ENCODE results near the gene ZDHHC8. TPM values are rescaled to one million over a fixed set of nuclear protein-coding genes. Genes with fewer than 3 reads are reported as not detected.

The ZDHHC8 gene, protein sequence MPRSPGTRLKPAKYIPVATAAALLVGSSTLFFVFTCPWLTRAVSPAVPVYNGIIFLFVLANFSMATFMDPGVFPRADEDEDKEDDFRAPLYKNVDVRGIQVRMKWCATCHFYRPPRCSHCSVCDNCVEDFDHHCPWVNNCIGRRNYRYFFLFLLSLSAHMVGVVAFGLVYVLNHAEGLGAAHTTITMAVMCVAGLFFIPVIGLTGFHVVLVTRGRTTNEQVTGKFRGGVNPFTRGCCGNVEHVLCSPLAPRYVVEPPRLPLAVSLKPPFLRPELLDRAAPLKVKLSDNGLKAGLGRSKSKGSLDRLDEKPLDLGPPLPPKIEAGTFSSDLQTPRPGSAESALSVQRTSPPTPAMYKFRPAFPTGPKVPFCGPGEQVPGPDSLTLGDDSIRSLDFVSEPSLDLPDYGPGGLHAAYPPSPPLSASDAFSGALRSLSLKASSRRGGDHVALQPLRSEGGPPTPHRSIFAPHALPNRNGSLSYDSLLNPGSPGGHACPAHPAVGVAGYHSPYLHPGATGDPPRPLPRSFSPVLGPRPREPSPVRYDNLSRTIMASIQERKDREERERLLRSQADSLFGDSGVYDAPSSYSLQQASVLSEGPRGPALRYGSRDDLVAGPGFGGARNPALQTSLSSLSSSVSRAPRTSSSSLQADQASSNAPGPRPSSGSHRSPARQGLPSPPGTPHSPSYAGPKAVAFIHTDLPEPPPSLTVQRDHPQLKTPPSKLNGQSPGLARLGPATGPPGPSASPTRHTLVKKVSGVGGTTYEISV
- total RNA-seq, result 51.6 TPM
- long read RNA-seq, partial matches to known transcripts, result 13 of 69 reads
- long read RNA-seq, other reads (novel, unspliced or antisense), result 56 of 69 reads

DNA sequence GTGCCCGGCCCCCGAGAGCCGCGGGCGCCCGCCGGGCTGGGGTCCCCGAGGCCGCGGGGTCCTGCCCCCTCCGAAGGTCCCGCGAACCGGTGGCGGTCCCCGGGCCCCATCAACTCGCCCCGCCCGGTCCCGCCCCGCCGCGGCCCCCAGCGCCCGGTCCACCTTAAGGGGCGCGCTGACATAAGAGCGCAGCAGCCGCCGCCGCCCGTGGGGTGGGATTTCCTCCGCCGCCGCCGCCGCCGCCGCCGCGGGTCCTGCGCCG is at the start of gene ZDHHC8:
Gene ZDHHC8 (plus strand): TSS at position 208 of the 262 bp plus-strand sequence. CDS start 144 bp downstream, outside the sequence.
- ATAC-seq (peak; percentile 66), DNase-seq (peak; percentile 71)
- intact Hi-C loops (cut with micrococcal nuclease), result no loop called here

DNA sequence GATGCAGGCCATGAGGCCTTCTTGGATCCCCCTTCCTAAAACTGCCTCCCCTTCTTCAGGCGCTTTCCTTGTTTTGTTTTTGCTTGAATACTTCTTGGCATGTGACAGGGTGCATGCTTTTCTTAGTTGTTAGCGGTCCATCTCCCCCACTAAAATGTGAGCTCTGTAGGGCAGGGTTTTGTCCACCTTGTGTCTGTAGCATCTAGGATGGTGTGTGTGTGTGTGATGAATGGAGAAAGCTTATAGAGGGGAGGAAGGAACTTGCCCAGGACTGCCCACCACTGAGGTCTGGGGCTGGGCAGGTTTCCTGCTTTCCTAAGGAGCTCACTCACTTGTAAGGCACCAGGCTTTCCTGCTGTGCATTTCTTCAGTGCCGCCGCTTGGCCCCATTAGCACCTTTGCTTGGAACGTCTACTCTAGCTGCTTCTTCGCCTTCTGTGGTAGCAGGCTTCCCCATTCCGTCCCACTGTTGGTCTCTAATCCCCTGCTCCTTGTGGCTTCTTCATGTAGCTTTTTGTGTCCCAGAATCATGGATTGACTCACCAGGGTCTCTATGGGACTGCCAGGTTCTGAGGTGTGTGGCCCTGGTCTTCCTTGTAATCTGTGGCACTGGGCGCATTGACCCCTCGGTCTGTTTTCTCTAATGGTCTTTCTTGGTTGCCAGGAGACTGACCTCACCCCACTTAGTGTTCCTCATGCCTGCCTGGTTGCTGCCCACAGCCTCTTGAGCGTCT is 48.3 kb upstream of the ZDHHC8 start:
- ATAC-seq, result no peak
- intact Hi-C loops (cut with micrococcal nuclease), result no loop called here
- DNase-seq, result peak; percentile 12

DNA sequence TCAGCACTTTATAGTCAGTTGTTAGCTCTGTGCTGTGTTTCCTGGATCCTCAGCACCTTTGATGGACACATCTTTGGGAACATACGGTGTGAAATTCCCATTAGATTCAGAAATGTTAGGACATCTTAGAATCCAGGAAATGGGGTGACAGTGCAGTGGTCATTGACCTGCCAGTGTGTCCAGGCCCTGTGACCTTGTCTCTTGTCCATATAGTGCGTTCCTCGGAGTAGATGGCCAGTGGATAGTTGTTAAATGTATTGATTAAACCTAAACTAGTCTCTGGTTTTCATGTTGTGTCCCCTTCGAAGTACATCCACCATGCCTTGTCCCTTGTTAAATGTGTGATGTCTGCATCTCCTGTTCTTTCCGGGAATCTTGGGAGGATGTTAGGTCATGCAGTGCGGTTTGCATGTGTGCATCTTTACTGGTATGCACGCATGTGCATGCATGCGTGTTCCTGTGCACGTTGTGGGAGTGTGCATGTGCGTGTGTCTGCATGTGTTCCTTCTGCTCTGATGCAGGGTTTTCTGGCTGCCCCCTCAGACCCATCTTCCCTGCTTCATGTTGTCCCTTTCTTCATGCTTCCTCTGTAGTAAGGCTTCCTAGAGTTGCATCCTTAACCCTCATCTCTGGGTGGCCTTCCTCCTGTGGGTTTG is 47.6 kb upstream of the ZDHHC8 start:
- DNase-seq, result peak; percentile 17
- ATAC-seq, result no peak
- intact Hi-C loops (cut with micrococcal nuclease), result no loop called here

DNA sequence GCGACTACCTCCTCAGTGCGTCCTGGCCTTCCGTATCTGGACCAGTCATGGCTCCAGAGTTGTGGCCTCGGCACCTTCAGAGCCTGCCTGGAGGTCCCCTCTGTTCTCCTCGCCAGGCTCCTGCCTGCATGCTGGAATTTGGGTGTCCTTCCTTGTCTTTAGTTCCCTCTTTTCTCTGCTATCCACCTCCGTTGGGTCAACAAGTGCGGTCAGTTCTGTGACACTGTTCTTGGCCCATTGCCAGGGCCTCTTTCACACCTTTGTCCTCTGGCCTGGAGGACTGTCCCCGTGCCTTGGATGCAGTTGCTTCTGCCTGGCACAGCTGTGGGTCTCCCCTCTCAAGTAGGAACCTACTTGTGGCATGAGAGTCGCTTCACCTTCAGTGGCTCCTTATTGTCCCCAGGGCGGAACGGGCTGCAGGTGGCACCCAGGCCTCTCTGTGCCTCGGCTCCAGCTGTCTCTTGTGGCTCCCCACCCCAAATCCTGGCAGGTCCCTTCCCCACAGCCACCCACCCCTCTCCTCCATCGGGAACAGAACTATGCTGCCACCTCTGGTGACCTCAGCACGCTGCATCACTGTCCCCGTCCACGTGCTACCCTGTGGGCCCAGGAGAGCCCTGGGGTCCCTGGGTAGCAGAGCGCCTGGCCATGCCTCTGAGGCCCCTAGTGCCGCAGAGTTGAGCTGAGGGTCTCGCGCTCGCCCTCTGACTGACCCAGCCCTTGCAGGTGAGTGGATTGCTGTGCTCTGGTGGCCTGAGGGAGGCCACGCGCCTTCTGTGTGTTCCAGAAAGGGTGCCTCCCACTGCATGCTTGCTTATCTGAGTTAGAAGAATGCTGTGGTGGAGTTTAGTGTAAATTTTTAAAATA is 46.8 kb upstream of the ZDHHC8 start:
- DNase-seq (peak; percentile 32), ATAC-seq (no peak)
- intact Hi-C loops (cut with micrococcal nuclease), result no loop called here

DNA sequence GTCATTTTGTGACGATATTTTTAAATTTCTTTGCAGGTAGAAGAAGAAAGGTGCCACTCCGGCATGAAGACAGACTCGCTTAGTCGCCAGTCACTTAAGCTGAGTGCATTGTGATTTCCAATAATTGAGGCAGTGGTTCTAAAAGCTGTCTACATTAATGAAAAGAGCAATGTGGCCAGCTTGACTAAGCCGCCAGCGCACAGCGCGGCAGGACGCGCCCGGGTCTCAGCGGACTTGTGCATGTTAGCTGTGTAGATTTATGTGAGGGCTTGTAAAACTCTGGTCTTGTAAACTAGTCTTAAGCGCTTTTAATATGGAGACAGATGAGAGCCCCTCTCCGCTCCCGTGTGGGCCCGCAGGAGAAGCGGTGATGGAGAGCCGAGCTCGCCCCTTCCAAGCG is 46.0 kb upstream of the ZDHHC8 start:
- intact Hi-C loops (cut with micrococcal nuclease), result no loop called here
- DNase-seq, result peak; percentile 10
- no peak for ATAC-seq

DNA sequence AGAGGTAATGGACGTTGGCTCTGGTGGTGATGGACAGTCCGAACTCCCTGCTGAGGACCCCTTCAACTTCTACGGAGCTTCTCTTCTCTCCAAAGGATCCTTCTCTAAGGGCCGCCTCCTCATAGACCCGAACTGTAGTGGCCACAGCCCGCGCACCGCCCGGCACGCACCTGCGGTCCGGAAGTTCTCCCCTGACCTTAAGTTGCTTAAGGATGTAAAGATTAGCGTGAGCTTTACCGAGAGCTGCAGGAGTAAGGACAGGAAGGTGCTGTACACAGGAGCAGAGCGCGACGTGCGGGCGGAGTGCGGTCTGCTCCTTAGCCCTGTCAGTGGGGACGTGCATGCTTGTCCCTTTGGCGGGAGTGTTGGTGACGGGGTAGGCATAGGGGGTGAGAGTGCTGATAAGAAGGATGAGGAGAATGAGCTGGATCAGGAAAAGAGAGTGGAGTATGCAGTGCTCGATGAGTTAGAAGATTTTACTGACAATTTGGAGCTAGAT is 45.5 kb upstream of the ZDHHC8 start:
- DNase-seq (peak; percentile 8), ATAC-seq (no peak)
- intact Hi-C loops (cut with micrococcal nuclease), result no loop called here

DNA sequence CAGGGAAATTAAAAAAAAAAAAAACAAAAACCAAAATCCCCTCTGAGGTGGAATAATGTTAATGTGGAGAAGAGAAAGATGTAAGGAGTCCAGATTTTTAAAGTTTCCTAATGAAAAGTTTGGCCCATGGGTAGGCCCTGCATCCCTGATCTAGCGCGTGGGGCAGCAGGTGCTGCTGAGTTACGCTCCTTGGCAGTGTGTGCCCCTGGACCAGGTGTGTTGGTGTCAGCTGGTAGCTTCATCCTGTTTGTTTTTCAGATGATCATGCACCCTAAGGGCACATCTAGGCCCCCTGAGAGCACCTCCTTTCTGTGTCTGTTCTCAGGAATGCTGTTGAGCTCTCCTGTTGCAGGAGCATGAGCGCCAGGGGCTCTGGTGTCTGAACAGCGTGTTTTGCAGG is 44.8 kb upstream of the ZDHHC8 start:
- DNase-seq, result peak; percentile 15
- ATAC-seq, result no peak
- intact Hi-C loops (cut with micrococcal nuclease), result no loop called here

DNA sequence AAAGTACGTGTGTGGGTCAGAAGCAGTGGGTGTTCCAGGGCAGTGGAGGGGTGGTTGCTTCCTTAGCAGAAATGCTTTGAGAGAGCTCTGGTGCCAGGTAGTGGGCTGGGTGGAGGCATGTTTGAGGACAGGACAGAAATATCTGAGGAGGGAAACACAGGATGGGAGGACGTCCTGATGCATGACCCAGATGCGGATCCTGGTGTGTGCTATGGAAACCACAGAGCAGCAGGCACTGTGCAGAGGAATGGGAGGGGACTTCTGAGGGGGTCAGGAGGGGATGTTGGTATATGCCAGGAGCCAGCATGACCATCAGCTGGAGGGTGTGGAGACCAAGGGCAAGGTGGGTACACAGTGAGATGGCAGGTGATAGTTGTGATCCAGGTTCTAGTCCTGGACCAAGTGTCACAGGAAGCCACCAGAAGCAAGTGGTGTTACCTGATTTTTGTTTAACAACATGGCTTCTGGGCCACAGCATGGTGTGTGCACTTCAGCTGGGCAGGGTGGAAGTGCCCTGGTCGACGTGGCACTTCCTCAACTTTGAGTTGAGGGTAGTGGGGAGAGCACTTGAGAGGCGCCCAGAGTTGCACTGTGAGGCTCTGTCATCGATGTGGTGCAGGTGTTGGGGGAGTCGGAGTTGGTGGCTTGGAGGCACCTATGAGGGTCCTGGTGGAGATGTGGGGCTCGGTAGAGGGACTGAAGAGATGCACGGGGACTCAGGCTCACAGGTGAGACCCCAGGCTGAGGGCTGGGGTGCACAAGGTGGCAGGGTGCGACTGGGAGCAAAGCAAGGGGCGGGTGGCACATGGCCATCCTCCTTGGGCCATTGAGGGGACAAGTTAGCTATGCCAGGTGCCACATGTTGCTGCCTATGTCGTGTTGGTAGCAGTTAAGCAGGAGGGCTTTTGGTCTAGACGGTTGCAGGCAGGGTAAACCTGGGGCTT is 44.0 kb upstream of the ZDHHC8 start:
- DNase-seq (peak; percentile 9), ATAC-seq (no peak)
- intact Hi-C loops (cut with micrococcal nuclease), result no loop called here

DNA sequence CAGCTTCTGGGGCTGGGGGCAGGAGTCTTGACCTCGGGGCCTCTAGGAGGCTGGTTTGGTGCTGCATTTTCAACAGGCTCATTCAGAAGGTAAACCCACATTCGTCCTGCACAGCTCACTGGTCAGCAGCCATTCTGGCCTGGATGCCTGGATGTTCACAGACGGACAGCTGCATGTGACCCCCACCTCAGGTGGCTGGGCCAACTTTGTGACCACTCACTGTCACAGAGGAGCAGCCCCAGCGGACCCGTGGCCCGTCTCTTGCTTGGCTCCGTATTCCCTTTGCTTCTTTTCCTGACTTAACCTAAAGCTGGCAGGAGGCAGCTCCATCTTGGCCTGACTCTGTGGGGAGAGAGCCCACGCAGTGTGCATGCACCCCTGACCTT is 43.3 kb upstream of the ZDHHC8 start:
- DNase-seq (peak; percentile 21), ATAC-seq (no peak)
- intact Hi-C loops (cut with micrococcal nuclease), result no loop called here

DNA sequence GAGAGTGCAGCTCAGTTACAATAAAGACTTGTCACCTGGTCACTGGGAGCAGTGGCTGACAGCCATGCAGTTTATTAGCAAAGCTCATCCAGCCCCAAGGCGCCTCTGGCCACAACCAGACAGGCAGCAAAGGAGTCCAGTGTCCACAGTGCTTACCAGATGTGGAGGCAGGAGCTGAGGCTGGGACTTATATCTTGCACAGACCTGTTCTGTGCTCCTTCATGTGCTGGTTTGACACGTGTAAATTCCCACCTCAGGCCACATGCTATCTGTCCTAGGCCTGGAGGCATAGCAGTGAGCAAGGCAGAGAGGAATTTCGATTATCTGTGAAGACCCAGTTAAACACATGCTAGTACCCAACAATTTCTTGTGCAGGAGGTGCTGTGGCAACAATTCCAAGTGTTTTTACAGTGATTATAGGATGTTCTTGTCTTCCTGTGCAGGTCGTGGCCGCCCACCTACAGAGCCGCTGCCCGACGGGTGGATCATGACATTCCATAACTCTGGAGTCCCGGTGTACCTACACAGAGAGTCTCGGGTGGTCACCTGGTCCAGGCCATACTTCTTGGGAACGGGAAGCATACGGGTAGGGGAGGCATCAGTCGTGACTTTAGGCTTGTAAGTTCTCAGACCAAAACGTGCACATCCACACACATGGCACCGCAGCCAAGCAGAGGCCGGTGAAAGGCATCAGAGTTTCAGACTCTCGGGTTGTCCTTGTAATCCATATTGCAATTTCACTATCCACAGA is 42.2 kb upstream of the ZDHHC8 start:
- DNase-seq, result peak; percentile 13
- ATAC-seq, result no peak
- intact Hi-C loops (cut with micrococcal nuclease), result no loop called here

DNA sequence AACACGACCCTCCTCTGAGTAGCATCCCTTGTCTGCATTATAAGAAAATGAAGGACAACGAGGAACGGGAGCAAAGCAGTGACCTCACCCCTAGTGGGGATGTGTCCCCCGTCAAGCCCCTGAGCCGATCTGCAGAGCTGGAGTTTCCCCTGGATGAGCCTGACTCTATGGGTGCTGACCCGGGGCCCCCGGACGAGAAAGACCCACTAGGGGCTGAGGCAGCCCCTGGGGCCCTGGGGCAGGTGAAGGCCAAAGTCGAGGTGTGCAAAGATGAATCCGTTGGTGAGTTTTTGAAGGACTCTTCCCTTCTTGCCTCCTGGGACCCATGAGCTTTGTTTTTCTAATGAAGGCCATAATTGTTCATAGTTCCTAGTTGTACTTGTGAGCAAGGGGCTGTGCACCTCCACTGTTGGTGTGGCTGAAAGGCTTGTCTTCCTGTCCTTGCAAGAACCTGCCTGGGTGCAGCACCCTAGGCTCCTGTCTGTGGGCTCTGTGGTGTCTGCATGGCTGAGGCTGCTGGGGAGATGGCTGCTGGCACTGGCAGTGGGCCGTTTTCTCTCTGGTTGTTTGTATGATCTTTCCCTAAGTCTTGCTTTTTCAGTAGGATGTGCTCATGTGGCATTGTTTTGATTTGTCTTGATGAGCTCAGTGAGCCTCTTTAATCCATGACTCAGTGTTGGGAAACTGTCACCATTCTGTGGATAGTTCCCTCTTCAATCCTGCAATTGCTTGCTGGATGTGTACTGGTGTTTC is 41.5 kb upstream of the ZDHHC8 start:
- ATAC-seq (no peak), DNase-seq (peak; percentile 4)
- intact Hi-C loops (cut with micrococcal nuclease), result no loop called here

DNA sequence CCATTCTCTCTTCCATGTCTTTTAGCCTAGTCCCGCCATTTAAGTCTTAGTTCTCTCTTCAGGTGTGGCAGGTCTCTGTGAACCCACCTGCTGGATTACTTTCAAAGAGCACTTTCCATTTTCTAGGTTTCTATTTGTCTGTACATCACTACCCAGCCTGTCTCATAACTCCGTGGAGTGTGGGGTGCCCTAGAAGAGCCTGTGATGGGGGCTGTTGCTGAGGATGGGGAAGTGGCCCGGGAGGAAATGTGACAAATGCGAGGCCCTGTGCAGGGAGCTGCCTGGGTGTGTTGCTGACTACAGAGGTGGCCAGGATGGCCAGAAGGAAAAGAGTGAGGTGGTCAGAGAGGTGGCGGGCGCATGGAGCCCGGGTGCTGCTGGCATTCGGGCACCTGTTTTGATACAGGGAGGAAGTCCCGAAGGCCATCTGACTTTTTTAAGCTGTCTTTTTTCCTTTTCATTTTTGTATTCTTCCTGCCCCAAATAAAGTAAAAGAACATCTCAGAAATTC is 40.8 kb upstream of the ZDHHC8 start:
- ATAC-seq (no peak), DNase-seq (peak; percentile 3)
- intact Hi-C loops (cut with micrococcal nuclease), result no loop called here

DNA sequence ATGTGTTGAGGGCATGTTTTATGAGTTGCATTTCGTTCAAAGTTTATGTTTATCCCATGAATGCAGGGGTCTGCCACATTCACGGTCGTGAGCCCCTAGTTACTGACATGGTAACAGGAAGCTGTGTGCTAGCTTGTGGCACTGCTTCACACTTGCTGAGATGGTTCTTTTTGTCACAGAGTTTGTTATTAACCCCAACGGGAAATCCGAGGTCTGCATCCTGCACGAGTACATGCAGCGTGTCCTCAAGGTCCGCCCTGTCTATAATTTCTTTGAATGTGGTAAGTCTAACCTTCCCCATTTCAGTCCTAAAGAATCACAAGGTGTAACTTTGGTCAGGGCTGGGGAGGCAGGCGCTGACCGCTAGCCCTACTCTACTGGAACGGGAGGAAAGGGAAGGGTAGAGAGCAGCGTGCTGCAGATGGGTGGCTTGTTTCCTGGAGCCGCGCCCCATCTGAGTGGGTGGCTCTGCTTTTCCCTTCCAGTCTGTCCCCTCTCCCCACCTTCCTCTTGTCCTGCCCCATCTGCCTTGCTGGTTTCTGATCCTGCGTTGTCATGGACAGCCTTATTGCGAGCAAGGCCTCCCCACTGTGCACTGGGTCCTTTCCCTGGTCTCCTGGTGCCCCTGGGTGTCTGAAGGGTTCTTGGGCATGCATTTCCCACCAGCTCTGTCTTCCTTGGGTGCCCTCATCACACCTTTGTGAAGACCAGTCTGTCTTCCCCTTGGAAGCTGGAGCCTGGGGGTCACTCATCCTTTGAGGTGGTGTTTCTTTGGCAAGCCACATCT is 39.7 kb upstream of the ZDHHC8 start:
- DNase-seq (peak; percentile 13), ATAC-seq (no peak)
- intact Hi-C loops (cut with micrococcal nuclease), result no loop called here

DNA sequence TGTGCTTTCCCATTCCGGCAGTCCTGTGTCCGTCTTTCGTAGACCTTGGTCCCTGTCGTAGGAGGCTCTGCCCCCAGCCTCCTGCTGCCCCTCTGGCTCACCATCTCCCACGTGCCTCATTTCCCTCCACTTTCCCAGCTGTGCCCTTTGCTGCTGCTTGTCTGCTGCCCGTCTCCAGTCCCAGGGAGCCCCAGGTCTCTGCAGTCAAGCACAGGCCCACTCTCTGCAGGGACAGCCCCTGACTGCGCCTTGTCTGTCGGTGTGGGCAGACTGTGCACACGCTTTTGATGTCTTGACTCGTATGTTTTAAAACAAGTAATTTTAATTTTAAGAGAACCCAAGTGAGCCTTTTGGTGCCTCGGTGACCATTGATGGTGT is 39.1 kb upstream of the ZDHHC8 start:
- intact Hi-C loops (cut with micrococcal nuclease), result no loop called here
- no peak for ATAC-seq

More for the DNA sequence above, 39.1 kb upstream of the ZDHHC8 start:
- peak; percentile 6 for DNase-seq

Measured in left ventricle myocardium superior (tissue), 1 donor.